Adrenal gland (tissue), 5 donors: ENCODE results near the gene SYNGR4.

Experiments used
- POLR2A ChIP-seq, 2 donors: fragments of 450-650 bp; IDR thresholded peaks; one replicate each; pipeline ENCODE4 v1.6.1; 2017; ENCODE audit warnings: antibody characterized with exemption in 2 of 2, mild to moderate bottlenecking in 2 of 2, moderate library complexity in 1 of 2
- TF ChIP-seq, protein P1 (sequence below), 6 experiments: fragments of 450-650 bp in 4 of 6; fragments of 200-600 bp in 2 of 6; sonication (generic) in 1 of 6; IDR thresholded peaks; 1 replicate in 5 of 6; 2 replicates in 1 of 6; pipeline versions ENCODE4 v1.5.1 to v1.8.0; 2016 to 2021; ENCODE audit warnings: antibody characterized with exemption in 6 of 6, mild to moderate bottlenecking in 2 of 6, moderate library complexity in 1 of 6
- donor health status: DM: no; HTN: no; CAD: no.

DNA sequence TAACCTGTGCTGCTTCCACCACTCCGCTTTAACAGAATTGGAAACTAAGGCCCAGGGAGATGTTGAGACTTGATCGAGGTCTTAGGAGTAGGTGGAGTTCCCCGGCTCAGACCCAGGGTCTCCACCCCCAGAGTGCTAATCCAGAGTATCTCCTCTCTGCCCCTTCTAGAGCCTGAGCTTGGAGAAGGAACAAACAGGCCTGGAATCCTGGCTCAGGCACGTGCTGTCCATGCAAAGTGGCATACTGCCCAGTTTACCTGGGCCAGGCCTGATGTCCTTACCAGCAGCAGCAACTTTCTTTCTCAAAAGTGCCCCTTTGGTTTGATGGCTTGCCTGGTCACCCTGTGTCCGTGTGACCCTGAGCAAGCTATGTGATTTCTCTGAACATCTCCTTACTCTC, 3.7 kb downstream of the SYNGR4 start:
- TF ChIP-seq, protein P1, sequence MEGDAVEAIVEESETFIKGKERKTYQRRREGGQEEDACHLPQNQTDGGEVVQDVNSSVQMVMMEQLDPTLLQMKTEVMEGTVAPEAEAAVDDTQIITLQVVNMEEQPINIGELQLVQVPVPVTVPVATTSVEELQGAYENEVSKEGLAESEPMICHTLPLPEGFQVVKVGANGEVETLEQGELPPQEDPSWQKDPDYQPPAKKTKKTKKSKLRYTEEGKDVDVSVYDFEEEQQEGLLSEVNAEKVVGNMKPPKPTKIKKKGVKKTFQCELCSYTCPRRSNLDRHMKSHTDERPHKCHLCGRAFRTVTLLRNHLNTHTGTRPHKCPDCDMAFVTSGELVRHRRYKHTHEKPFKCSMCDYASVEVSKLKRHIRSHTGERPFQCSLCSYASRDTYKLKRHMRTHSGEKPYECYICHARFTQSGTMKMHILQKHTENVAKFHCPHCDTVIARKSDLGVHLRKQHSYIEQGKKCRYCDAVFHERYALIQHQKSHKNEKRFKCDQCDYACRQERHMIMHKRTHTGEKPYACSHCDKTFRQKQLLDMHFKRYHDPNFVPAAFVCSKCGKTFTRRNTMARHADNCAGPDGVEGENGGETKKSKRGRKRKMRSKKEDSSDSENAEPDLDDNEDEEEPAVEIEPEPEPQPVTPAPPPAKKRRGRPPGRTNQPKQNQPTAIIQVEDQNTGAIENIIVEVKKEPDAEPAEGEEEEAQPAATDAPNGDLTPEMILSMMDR (IDR thresholded peaks at IDR 0.05): no peak
- no peak for TF ChIP-seq POLR2A (IDR thresholded peaks at IDR 0.05)
